ENCODE data around the gene ATP6V1B1. TPM values are rescaled to one million over a fixed set of nuclear protein-coding genes. Genes with fewer than 3 reads are reported as not detected.
A peak's percentile ranks its signal among the peaks of the same experiment; 100 is the strongest.

The ATP6V1B1 gene
- total RNA-seq, 6 experiments from 2014 or later = 0.44 TPM; not detected in 5

- intact Hi-C loops (cut with DNase I) = no loop called here
- ATAC-seq (no peak), DNase-seq (peak in 1 of 3 donors; percentile 29)
- Histone ChIP-seq H3K27ac (no peak overlapping the region), H3K27me3 (no peaks in the 10 kb centered on the region), H3K4me1 (peaks cover 0 to 6% (median 2%) of the 10 kb centered on the region in 4 donors), H3K9me3 (no peaks in the 10 kb centered on the region), H3K36me3 (peaks cover 0 to 38% (median 2%) of the 10 kb centered on the region in 4 donors), H3K4me3 (no peak overlapping the region)
- TF ChIP-seq POLR2A (IDR thresholded peaks at IDR 0.05) (no peak), CTCF (IDR thresholded peaks at IDR 0.05) (no peak)
- 80% methylated on average over 2 of the region's 4 CpGs for WGBS (ENCODE audit: insufficient coverage, low coverage, low lambda C conversion rate, missing lambda C conversion rate)
Observed at GRCh38 chr2:70988151-70988550, 52.5 kb downstream of the ATP6V1B1 start.

- WGBS (ENCODE audit: insufficient coverage, low coverage, low lambda C conversion rate, missing lambda C conversion rate) = 90% methylated on average over 9 of the region's 16 CpGs
- ATAC-seq (no peak), DNase-seq (peak in 1 of 3 donors; percentile 42)
- intact Hi-C loops (cut with DNase I) = no loop called here
- no peak overlapping the region for H3K27ac ChIP-seq
- H3K4me1 ChIP-seq = peaks cover 0 to 14% (median 6%) of the 10 kb centered on the region in 4 donors
- no peaks in the 10 kb centered on the region for H3K27me3 ChIP-seq
- peaks cover 0 to 38% (median 2%) of the 10 kb centered on the region in 4 donors for H3K36me3 ChIP-seq
- H3K9me3 ChIP-seq = no peaks in the 10 kb centered on the region
- H3K4me3 ChIP-seq = no peak overlapping the region
- TF ChIP-seq POLR2A (IDR thresholded peaks at IDR 0.05) = no peak
- TF ChIP-seq CTCF (IDR thresholded peaks at IDR 0.05) = no peak
Observed at GRCh38 chr2:70988726-70989648, 53.3 kb downstream of the ATP6V1B1 start.

GRCh38 chr2:70990216-70990615 lies 54.5 kb downstream of the ATP6V1B1 start:
- H3K4me3 ChIP-seq = no peak overlapping the region
- peaks cover 0 to 38% (median 2%) of the 10 kb centered on the region in 4 donors for H3K36me3 ChIP-seq
- H3K27ac ChIP-seq = no peak overlapping the region
- no peak for TF ChIP-seq CTCF (IDR thresholded peaks at IDR 0.05)
- TF ChIP-seq POLR2A (IDR thresholded peaks at IDR 0.05) = no peak
- DNase-seq = no peak
- no peak for ATAC-seq
- H3K4me1 ChIP-seq = peaks cover 0 to 15% (median 7%) of the 10 kb centered on the region in 4 donors
- no peaks in the 10 kb centered on the region for H3K27me3 ChIP-seq
- intact Hi-C loops (cut with DNase I) = no loop called here
- H3K9me3 ChIP-seq = no peaks in the 10 kb centered on the region
- WGBS (ENCODE audit: insufficient coverage, low coverage, low lambda C conversion rate, missing lambda C conversion rate) = 38% methylated on average over 3 of the region's 5 CpGs

GRCh38 chr2:70991142-70991541 lies 55.4 kb downstream of the ATP6V1B1 start:
- Histone ChIP-seq H3K27me3 (no peaks in the 10 kb centered on the region), H3K36me3 (peaks cover 0 to 37% (median 2%) of the 10 kb centered on the region in 4 donors), H3K9me3 (no peaks in the 10 kb centered on the region), H3K4me1 (peaks cover 0 to 15% (median 7%) of the 10 kb centered on the region in 4 donors), H3K4me3 (no peak overlapping the region), H3K27ac (no peak overlapping the region)
- intact Hi-C loops (cut with DNase I) = no loop called here
- WGBS (ENCODE audit: insufficient coverage, low coverage, low lambda C conversion rate, missing lambda C conversion rate) = no CpG with 5 or more reads among the region's 5 CpGs
- TF ChIP-seq POLR2A (IDR thresholded peaks at IDR 0.05) = no peak
- TF ChIP-seq CTCF (IDR thresholded peaks at IDR 0.05) = no peak
- DNase-seq (peak in 1 of 3 donors; percentile 35), ATAC-seq (no peak)
